Right lobe of liver (tissue), 6 donors: ENCODE data around the gene VSTM4. TPM values are rescaled to one million over a fixed set of nuclear protein-coding genes. Genes with fewer than 3 reads are reported as not detected.

Experiments used
- ATAC-seq, 4 donors: fragments of 200-7000 bp; cut with Tn5 transposase; one replicate each; pipeline ENCODE4 v1.9.1; 2020; ENCODE audit warnings: mild to moderate bottlenecking in 4 of 4, moderate library complexity in 4 of 4
- DNase-seq, 3 donors: peaks; one replicate each; pipeline ENCODE4 v3.0.0-alpha.2; 2020
- H3K27ac ChIP-seq, 3 donors: fragments of 200-600 bp; one replicate each; pipeline ENCODE4 v1.8.0; 2022
- H3K27me3 ChIP-seq, 2 donors: fragments of 200-600 bp; one replicate each; pipeline ENCODE4 v1.8.0; 2022
- H3K36me3 ChIP-seq, 4 donors: fragments of 200-600 bp; sonication (generic) in 1 of 4; one replicate each; pipeline versions ENCODE4 v1.5.1 to v1.8.0; 2017 to 2022; ENCODE audit warnings: control low read depth in 1 of 4
- H3K4me1 ChIP-seq, 4 donors: fragments of 200-600 bp; sonication (generic) in 1 of 4; one replicate each; pipeline versions ENCODE4 v1.5.1 to v1.8.0; 2017 to 2022; ENCODE audit warnings: control low read depth in 1 of 4
- H3K4me3 ChIP-seq, 3 donors: fragments of 200-600 bp; one replicate each; pipeline ENCODE4 v1.8.0; 2022
- H3K9me3 ChIP-seq, 4 donors: fragments of 200-600 bp; sonication (generic) in 1 of 4; one replicate each; pipeline versions ENCODE4 v1.5.1 to v1.8.0; 2017 to 2022; ENCODE audit warnings: control low read depth in 1 of 4
- CTCF ChIP-seq, 4 donors: fragments of 200-600 bp in 3 of 4; fragments of 450-650 bp in 1 of 4; IDR thresholded peaks; one replicate each; pipeline versions ENCODE4 v1.5.1 to v1.8.0; 2016 to 2022; ENCODE audit warnings: antibody characterized with exemption in 4 of 4, mild to moderate bottlenecking in 2 of 4
- POLR2A ChIP-seq: fragments of 450-650 bp; IDR thresholded peaks from one replicate; pipeline ENCODE4 v1.6.1; 2017; ENCODE audit warnings: antibody characterized with exemption, mild to moderate bottlenecking
- WGBS: methylation state at CpG from one replicate; pipeline ENCODE4 v1.1.6; 2018; ENCODE audit warnings: low coverage, low lambda C conversion rate; ENCODE audit not compliant: insufficient coverage; ENCODE audit errors: missing lambda C conversion rate; 5-methylcytosine and 5-hydroxymethylcytosine counted together
- intact Hi-C, 2 donors: fragments of 100-400 bp; cut with DNase I; formaldehyde crosslinking; loops; one replicate each; pipeline versions ENCODE4 v1.11.2 to v1.14.1; 2022
- total RNA-seq, 6 experiments: library from RNA; depleted of rRNA in 2 of 6; stranded (reverse); fragments of >200 nt in 2 of 6; fragmentation: NEBNext Ultra II Directional in 3 of 6; extraction: Animal tissue kit (Norgen Biotek cat#: 25700) in 3 of 6; gene quantifications; one replicate each; pipeline versions ENCODE4 v1.1.0 to v1.2.4, GENCODE V29; 2016 to 2023
- donor health status: DM: no; HTN: yes; CAD: no.
- donor health status: DM: no; HTN: no; CAD: no.
- donor health status: DM: no; HTN: no; CAD: no.
- donor health status: DM: no; HTN: yes; CAD: no.
- donor health status: DM: no; HTN: yes; CAD: no.

The VSTM4 gene
- total RNA-seq, 6 experiments from 2014 or later = 2.1 to 6.6 (median 3.1) TPM

GRCh38 chr10:49123981-49124950, 8.9 kb upstream of the VSTM4 start:
- WGBS = 75% methylated on average over 7 of the region's 7 CpGs
- no peak for DNase-seq
- Histone ChIP-seq H3K4me1 (no peaks in the 10 kb centered on the region), H3K27ac (no peak overlapping the region), H3K36me3 (no peaks in the 10 kb centered on the region), H3K4me3 (no peak overlapping the region), H3K9me3 (no peaks in the 10 kb centered on the region), H3K27me3 (no peaks in the 10 kb centered on the region)
- TF ChIP-seq POLR2A (no peak), CTCF (IDR thresholded peaks at IDR 0.05) (no peak)
- intact Hi-C loops = no loop called here
- ATAC-seq = no peak

GRCh38 chr10:49120911-49121310, 5.6 kb upstream of the VSTM4 start:
- intact Hi-C loops = no loop called here
- Histone ChIP-seq H3K9me3 (no peaks in the 10 kb centered on the region), H3K27me3 (no peaks in the 10 kb centered on the region), H3K36me3 (no peaks in the 10 kb centered on the region), H3K4me3 (no peak overlapping the region), H3K4me1 (peaks cover 0 to 17% (median 0%) of the 10 kb centered on the region in 4 donors), H3K27ac (no peak overlapping the region)
- TF ChIP-seq CTCF (IDR thresholded peaks at IDR 0.05) (no peak), POLR2A (no peak)
- WGBS = 75% methylated on average over 3 of the region's 3 CpGs
- DNase-seq = no peak
- no peak for ATAC-seq

GRCh38 chr10:49119746-49120145, 4.4 kb upstream of the VSTM4 start:
- Histone ChIP-seq H3K27me3 (no peaks in the 10 kb centered on the region), H3K36me3 (no peaks in the 10 kb centered on the region), H3K9me3 (no peaks in the 10 kb centered on the region), H3K27ac (no peak overlapping the region), H3K4me3 (no peak overlapping the region), H3K4me1 (peaks cover 0 to 21% (median 0%) of the 10 kb centered on the region in 4 donors)
- TF ChIP-seq POLR2A (no peak), CTCF (IDR thresholded peaks at IDR 0.05) (no peak)
- no peak for ATAC-seq
- DNase-seq = no peak
- WGBS = 42% methylated on average over 2 of the region's 3 CpGs
- intact Hi-C loops = no loop called here

- H3K4me3 ChIP-seq = no peak overlapping the region
- DNase-seq (no peak), ATAC-seq (no peak)
- WGBS = 65% methylated on average over 4 of the region's 6 CpGs
- H3K36me3 ChIP-seq = no peaks in the 10 kb centered on the region
- H3K27ac ChIP-seq = no peak overlapping the region
- no peaks in the 10 kb centered on the region for H3K27me3 ChIP-seq
- H3K4me1 ChIP-seq = peaks cover 0 to 24% (median 0%) of the 10 kb centered on the region in 4 donors
- TF ChIP-seq POLR2A (no peak), CTCF (IDR thresholded peaks at IDR 0.05) (no peak)
- intact Hi-C loops = no loop called here
- no peaks in the 10 kb centered on the region for H3K9me3 ChIP-seq
Observed at GRCh38 chr10:49118430-49119074, 3.2 kb upstream of the VSTM4 start.
